ENCODE results near the gene POLQ.

GRCh38 chr3:121463745-121464144, 82.0 kb downstream of the POLQ start:
- TF ChIP-seq CTCF (IDR thresholded peaks at IDR 0.05 in 2 of 3, conservative IDR thresholded peaks at IDR 0.05 in 1 of 3; ENCODE audit: control insufficient read depth in 2 of 3, extremely low read depth in 1 of 3, insufficient read depth in 1 of 3, low read depth in 3 of 3, low read length in 3 of 3) (no peak), CUX1 (IDR thresholded peaks at IDR 0.05; ENCODE audit: insufficient replicate concordance, low read depth, low read length) (no peak), EZH2 (IDR thresholded peaks at IDR 0.05; ENCODE audit: borderline replicate concordance, control insufficient read depth, low read depth, low read length) (no peak), ZBTB33 (IDR thresholded peaks at IDR 0.05) (no peak)
- TF ChIP-seq, protein P1, sequence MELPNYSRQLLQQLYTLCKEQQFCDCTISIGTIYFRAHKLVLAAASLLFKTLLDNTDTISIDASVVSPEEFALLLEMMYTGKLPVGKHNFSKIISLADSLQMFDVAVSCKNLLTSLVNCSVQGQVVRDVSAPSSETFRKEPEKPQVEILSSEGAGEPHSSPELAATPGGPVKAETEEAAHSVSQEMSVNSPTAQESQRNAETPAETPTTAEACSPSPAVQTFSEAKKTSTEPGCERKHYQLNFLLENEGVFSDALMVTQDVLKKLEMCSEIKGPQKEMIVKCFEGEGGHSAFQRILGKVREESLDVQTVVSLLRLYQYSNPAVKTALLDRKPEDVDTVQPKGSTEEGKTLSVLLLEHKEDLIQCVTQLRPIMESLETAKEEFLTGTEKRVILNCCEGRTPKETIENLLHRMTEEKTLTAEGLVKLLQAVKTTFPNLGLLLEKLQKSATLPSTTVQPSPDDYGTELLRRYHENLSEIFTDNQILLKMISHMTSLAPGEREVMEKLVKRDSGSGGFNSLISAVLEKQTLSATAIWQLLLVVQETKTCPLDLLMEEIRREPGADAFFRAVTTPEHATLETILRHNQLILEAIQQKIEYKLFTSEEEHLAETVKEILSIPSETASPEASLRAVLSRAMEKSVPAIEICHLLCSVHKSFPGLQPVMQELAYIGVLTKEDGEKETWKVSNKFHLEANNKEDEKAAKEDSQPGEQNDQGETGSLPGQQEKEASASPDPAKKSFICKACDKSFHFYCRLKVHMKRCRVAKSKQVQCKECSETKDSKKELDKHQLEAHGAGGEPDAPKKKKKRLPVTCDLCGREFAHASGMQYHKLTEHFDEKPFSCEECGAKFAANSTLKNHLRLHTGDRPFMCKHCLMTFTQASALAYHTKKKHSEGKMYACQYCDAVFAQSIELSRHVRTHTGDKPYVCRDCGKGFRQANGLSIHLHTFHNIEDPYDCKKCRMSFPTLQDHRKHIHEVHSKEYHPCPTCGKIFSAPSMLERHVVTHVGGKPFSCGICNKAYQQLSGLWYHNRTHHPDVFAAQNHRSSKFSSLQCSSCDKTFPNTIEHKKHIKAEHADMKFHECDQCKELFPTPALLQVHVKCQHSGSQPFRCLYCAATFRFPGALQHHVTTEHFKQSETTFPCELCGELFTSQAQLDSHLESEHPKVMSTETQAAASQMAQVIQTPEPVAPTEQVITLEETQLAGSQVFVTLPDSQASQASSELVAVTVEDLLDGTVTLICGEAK (IDR thresholded peaks at IDR 0.05; ENCODE audit: borderline replicate concordance) = no peak

Measured in GM12878 (cell line).